NCI-H748 (cell line): Measurements from ENCODE around the gene MOSMO.
"Not testable (repeated sequence)": the region's sequence is repeated elsewhere in the genome, so short reads cannot be mapped to it uniquely, and the experiment has no call there.

Experiments used
- DNase-seq: peaks from one replicate; lab custom pipeline; 2025; ENCODE audit not compliant: unreplicated experiment; lab: John Stamatoyannopoulos, UW

MOSMO gene

DNA sequence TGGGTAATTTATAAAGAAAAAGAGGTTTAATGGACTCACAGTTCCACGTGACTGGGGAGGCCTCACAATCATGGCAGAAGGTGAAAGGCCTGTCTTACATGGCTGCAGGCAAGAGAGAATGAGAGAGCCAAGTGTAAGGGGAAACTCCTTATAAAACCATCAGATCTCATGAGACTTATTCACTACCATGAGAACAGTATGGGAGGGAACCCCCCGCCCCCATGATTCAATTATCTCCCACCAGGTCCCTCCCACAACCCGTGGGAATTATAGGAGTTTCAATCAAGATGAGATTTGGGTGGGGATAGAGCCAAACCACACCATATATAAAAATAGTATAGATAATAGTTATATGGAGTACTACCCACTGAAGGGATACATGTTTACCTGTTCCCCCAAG, 36.0 kb downstream of the MOSMO start:
- not testable (repeated sequence) for DNase-seq

DNA sequence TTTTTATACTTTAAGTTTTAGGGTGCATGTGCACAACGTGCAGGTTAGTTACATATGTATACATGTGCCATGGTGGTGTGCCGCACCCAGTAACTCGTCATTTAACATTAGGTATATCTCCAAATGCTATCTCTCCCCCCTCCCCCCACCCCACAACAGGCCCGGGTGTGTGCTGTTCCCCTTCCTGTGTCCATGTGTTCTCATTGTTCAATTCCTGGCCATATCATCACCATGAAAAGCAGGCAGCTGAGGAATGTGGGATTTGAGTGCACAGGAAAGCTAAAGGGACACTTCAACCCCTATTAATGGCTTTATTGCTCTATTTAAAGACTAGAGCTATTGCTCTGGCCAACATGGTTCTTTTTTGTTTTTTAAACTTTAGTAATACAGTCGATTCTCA, 38.0 kb downstream of the MOSMO start:
- DNase-seq = not testable (repeated sequence)

DNA sequence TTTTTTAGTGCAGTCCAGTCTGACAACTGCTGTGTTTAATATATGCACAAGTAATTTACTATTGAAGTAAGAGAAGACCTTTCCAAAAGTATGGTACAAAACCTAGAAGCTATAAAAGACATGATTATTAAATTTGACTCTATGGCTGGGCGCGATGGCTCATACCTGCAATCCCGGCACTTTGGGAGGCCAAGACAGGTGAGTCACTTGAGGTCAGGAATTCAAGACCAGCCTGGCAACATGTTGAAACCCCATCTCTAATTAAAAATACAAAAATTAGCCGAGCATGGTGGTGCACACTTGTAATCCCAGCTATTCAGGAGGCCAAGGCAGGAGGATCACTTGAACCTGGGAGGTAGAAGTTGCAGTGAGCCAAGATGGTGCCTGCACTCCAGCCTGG, 43.1 kb downstream of the MOSMO start:
- DNase-seq = no peak

DNA sequence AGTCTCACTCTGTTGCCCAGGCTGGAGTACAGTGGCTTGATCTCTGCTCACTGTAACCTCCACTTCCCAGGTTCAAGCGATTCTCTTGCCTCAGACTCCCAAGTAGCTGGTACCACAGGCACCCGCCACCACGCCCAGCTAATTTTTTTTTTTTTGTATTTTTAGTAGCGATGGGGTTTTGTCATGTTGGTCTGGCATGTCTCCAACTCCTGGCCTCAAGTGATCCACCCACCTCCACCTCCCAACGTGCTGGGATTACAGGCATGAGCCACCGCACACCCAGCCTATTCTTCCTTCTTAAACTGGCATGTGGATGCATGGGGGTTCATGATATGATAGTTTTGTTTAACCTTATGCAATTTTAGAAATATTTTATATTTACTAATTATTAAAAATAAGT, 45.1 kb downstream of the MOSMO start:
- DNase-seq = no peak

DNA sequence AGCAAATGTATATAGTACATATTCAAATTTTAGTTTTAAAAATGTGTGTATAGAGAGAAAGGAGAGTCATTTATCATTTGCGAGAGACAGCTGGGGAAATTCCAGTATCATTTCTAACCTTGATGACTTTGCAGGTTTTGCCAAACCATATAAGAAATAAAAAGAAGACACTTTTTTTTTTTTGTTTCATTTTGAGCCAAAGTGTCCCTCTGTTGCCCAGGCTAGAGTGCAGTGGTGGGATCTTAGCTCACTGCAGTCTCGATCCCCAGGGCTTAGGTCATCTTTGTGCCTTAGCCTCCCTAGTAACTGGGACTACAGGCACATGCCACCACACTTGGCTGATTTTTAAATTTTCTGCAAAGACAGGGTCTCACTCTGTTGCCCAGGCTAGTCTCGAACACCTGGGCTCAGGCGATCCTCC, 46.0 kb downstream of the MOSMO start:
- no peak for DNase-seq

DNA sequence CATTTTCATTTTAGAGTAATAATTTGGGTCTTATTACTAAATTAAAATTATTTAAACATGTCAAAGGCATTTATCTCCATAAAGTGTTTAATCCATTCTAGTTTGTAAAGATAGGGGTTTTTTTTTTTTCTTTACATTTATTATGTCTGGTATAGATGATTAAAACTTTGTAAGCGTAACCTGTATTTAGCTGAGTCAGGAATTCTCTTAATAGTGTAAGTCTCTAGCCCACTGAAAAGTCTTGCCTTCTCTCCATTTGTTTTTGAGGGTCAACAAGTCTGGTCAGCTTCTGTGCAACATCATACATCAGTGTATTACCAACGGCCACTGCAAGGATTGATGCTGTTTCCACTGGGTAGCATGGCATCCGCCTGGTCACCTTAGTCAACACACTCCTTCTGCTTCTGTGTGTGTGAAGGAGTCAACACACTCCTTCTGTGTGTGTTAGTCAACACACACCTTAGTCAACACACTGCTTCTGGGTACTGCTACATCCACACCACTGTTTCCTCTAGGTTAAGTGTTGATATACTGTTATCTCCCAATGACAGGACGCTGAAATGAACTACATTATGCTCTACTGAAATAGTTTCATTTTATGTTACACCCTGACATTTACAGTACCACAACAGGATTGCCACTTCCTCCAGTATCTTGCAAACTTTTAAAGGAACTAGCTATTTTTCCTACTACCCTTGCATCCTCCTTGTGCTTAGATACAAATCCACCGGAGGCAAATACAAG, 47.1 kb downstream of the MOSMO start:
- DNase-seq = no peak

DNA sequence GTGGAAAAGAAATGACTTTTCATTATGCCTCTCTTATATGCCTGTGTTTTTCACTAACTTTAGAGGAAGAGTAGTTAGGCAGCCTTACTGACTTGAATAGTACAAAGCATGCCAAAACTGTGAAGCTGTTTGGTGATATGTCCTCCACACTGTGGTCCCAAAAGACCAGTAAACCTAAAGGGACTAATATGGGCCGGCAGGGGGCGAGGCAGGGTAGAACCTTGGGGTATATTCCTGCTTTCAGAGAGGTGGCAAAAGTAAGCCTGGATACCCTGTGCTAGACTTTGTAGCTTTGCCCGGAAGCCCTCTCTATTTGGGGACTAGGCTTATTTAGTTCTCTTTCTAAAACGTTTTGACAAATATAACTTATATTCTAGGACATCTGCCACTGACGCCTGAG, 48.0 kb downstream of the MOSMO start:
- DNase-seq = no peak

DNA sequence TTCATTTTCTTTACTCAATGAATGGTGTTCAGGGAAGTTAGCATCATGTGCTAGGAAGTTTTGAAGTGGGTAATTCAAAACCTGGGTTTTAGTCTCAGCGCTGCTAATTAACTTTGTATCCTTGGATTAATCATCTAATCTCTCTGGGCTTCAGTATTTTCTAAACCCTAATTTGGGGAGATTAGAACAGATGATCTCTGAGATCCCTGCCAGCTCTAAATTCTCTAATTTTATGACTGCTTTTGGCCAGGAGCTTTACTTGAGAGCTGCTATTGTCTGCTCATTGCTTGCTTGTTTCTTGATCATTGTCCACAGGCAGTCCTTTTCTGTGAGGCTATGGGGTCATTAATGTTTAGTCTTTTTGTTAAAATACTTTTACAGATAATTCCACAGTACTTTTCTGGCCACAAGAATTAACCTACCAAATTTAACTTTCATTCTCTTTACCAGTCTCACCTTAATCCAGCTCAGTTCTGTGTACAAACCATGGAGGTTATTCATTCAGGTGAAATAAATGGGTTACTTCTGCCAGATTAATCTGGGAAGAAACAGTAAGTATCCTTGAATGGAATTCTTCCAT, 56.1 kb downstream of the MOSMO start:
- DNase-seq = no peak

DNA sequence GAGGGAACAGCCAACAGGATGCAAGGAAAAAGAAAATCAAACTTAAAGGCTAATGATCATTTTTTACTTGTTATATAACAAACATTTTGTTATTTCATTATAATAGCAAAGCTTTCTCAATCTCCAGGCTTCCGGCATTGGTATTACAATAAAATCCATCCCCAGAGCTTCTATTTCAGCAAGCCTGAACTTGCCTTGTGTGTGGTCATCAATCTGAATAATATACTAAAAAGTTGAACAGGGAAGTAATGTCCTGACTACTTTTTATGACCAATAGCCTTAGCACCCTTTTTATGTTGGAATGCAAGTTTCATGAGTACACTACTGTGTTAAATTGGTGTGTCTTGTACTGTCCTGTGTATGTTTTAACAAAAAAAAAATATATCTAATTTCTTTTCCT, 57.3 kb downstream of the MOSMO start:
- DNase-seq = no peak

DNA sequence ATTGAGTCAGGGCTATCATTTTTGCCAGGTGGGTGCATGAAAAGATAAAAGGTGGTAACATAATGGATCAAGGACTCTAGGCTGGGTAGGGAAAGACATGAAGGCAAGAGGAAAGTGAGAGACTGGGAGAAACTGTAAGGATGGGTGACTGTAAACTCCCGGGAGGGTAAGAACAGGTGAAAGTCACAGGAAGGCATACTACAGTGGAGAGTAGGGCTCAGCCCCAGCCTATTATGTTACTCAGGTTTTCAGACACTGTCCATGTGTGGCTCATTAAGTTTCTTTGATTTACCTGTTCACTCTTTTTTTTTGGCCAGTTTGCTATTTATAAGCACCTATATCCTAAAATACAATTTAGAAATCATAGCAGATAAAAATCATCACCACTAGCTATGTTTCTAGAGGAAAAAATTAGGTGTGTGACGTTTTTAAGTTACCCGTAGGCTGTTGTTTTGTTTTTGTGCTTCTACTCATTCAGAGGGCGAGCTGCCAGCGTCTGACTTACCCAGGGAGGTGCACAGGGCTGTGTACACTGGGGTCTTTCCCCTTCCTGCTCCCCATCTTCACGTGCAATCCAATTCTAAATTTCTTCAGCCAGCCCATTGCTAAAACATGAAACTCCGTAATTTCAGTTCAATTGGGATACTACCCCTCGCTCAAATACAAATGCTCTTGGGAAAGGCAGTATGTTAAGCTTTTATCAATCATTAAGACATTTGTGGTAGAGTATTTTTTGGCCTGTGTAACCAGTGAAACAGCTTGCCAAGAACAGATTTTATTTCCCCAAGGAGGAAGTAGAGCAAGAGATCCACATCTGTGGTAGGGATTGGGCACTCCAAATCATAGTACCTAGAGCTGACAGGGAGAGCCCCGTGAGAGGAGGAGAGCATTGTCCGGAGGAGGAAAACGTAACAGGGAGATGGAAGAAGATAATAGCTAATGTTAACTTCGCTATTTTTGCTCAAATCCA, 62.7 kb downstream of the MOSMO start:
- DNase-seq = no peak

DNA sequence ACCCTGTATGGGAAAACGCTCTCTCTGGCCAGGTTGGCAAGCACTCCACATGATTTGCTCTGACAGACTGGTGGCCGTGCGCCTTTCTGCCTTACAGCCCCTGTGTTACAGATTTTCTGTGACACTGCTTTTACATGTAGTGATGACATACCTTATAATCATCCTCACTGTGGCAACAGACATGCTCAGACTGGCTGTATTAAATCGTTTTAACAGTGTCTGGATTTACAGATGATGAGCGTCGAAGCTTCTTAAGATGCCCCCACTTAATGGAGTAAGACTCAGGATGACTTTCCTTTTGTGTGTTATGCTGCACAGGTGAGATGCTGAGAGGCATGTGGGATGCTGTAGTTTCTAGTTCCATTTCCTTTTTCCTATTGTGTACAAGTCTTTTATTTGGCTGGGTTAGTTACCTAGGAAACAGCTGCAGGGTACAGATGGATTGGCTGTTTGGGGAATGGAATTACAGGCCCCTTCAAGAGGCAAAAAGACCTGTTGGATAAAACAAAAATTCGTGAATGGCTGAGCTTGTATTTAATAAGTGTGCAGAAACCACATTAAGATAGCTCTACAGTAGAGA, 63.5 kb downstream of the MOSMO start:
- DNase-seq = peak; percentile 24

DNA sequence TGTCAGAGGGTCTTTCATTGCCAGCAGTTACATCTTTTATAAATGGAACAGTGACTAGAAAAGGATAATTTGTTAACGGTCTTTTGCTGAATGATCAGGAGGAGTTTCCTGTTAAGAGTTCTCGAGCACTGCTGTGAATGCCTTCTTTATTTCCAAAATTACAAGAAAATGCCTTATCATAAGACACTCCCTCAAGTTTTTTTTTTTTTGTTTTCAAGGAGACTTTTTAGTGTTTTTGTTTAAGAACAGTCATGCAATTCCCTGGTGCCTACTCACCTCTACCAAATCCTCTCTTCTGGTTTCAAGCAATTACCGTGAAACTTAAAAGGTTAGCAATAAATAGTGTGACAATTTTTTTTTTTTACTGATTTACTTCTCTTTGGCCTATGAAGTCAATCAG, 65.4 kb downstream of the MOSMO start:
- DNase-seq = no peak

DNA sequence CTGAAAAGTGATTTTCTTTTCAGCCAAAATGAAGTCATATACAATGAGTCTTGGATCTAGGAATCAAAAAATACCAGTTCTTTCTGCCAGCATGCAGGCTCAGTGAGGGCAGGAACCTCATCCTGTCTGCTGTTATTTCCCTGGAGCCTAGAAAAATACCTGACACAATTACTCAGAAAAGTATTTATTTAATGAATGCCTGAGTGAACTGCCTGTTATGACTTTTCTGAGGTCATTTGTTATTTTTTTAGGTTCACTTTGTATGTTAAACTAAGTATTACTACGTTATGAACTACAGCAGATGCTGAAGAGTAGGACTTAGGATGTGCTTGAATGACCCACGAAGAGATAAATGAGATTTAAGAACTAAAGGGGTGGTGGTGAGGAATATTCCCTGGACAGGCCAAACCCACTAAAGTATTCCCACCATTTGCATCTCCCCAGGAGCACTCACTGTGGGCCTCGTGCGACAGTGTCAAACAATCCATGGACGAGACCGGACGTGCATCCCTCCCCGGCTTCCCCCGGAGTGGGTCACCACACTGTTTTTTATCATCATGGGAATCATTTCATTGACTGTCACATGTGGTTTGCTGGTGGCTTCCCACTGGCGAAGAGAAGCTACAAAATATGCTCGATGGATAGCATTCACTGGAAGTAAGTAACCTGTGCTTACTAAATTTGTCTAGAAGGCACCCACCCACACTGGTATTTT, 67.3 kb downstream of the MOSMO start:
- no peak for DNase-seq

DNA sequence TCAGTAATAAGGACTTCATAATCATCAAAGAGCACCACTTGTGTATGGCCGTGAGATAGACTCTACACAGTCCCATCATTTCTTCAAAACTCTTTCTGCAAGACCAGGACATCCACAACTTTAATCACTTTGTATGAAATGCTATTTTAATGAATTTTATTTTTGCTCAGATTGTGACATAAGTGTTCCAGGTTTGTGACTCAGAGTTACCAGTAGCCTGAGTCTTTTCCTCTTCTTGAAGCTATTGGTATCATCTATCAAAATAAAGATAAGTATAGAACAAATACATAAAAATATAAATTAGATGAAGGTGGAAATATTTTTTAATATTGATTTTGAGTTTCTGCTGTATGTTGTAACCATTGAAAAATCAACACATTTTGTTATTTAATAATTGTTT, 67.9 kb downstream of the MOSMO start:
- DNase-seq = no peak

DNA sequence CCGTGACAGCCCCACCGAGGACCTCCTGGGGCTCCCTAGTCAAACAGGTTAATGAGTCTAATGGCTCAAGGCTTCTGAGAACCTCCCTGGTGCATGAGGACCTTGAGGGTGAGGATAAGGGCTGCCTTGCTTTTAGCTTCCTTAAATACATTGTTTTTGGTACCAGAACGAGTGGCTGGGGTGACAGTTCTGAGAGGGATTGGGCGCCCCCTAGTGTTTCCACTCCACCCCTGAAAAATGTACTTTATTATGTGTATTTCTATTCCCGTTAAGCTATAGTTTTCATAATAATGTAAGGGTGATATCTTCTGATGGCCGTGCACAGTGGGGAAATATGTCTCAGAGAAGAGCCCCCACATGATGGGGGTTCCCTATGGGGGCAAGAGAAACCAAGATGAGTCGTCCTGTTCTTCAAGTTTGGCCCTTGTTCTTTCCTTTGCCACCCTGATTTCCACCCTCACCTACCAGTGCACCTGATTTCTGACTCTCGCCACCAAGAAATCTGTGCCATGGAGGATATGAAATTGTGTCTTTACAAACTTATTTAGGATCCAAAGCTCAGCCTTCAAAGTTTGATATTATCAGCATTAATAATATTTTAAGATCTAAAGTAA, 69.9 kb downstream of the MOSMO start:
- peak; percentile 48 for DNase-seq

DNA sequence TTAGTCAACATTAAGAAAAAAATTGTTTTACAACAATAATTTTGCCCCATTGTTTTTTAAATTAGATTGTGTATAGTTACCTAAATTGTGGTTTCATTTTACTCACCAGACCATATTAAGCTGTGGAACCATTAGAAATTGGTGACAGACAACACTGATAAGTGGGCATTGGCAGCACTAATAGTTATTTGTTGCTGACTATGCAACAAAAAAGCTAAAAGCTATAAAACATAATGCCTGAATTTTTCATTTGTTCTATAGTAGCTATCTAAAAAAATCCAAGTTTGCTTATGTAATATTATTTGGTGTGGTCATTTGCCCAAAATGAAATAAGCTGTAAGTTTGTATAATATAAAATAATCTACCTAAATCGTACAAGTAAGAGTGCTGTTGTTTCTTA, 70.7 kb downstream of the MOSMO start:
- DNase-seq = no peak

DNA sequence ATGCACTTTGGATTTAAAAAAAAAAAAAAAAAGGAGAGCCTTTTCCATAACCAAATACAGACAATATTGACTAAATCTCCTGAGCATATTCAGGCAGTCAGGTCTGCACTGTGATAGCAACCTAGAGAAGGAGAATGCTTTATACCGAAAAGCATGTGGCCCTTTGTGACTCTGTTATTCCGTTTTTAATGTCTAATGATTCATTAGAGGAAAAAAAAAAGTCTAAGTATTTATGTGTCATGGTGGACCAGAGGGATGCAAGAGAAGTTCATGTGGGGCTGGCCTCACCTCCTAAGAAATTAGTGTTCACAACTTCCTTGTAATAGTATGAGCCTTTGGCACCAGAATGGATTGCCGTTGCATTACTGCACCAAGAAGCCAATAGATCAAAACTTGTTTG, 73.1 kb downstream of the MOSMO start:
- DNase-seq = no peak

DNA sequence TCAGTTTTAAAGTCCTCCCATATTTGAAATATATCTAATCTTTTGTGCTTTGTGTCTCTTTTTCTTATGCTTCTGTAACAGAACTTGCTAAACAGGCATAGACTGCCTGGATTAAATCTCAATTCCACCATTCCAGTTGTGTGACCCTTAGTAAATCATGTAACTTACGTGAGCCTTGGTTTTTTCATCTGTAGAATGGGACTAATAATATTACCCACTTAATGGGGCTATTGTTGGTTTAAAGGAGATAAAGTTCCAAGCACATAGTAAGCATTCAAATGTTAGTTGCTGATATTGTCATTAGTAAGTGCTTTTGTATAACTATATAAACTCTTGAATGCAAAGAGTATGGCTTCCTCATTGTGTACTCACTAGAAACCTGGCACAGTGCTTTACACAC, 78.5 kb downstream of the MOSMO start:
- no peak for DNase-seq

DNA sequence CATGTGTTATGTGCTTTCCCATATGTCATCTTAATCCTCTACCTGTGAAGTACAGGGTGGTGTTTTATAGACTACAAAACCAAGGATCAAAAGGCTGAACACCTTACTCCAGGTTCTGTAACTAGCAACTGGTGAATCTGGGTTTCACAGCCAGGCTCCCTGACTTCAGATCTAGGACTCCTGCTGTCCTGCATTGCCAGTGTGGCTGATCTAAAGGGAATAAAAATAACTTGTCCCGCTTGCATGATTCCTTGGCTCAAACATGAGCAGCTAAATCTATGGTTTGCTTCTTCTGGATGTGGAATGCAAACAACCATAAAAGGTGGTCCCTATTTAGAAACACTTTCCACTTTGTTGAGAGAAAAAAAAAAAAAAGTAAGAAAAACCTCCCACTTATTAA, 80.7 kb downstream of the MOSMO start:
- DNase-seq = no peak

DNA sequence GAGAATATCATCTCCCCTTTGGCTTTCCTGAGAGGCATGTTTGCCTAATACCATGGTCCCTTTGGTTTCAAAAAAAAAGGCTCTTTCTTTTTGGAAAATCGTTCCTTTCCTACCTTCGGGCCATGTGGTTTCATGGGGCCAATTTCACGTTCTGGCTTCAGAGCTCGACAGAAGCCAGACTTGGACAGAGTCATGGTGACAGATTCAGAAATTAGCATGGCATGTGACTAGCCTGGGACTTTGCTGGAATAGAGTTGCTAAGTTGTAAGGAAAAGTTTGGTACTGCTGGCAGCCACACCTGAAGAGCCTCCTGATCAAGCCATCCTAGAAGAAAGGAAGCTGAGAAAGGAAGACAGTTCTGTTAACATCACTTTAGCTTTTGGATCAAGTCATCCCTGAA, 82.0 kb downstream of the MOSMO start:
- DNase-seq = no peak
